ENCODE data around the gene RIOK1.
"Not testable (repeated sequence)": the region's sequence is repeated elsewhere in the genome, so short reads cannot be mapped to it uniquely, and the experiment has no call there.

RIOK1 gene

GRCh38 chr6:7449018-7449417 is 59.4 kb downstream of the RIOK1 start:
- H3K4me3 ChIP-seq (ENCODE audit: low read length) = no peak overlapping the region
- no peak for DNase-seq (ENCODE audit: low read depth)
- TF ChIP-seq CTCF (conservative IDR thresholded peaks at IDR 0.05; ENCODE audit: low read depth, low read length) = no peak

- no peak for TF ChIP-seq CTCF (conservative IDR thresholded peaks at IDR 0.05; ENCODE audit: low read depth, low read length)
- no peak for DNase-seq (ENCODE audit: low read depth)
- H3K4me3 ChIP-seq (ENCODE audit: low read length) = no peak overlapping the region
These were observed 61.7 kb downstream of the RIOK1 start for GRCh38 chr6:7451326-7451725.

GRCh38 chr6:7452898-7453297 is 63.3 kb downstream of the RIOK1 start:
- no peak for DNase-seq (ENCODE audit: low read depth)
- no peak overlapping the region for H3K4me3 ChIP-seq (ENCODE audit: low read length)
- TF ChIP-seq CTCF (conservative IDR thresholded peaks at IDR 0.05; ENCODE audit: low read depth, low read length) = no peak

GRCh38 chr6:7454696-7455358 is 65.2 kb downstream of the RIOK1 start:
- no peak overlapping the region for H3K4me3 ChIP-seq (ENCODE audit: low read length)
- no peak for TF ChIP-seq CTCF (conservative IDR thresholded peaks at IDR 0.05; ENCODE audit: low read depth, low read length)
- DNase-seq (ENCODE audit: low read depth) = no peak

- not testable (repeated sequence) for DNase-seq (ENCODE audit: low read depth); H3K4me3 ChIP-seq (ENCODE audit: low read length)
These were observed 66.7 kb downstream of the RIOK1 start for GRCh38 chr6:7456302-7456701.

- no peak for TF ChIP-seq CTCF (conservative IDR thresholded peaks at IDR 0.05; ENCODE audit: low read depth, low read length)
These were observed 71.8 kb downstream of the RIOK1 start for GRCh38 chr6:7461416-7461815.

GRCh38 chr6:7463785-7464184 is 74.2 kb downstream of the RIOK1 start:
- DNase-seq (ENCODE audit: low read depth) = no peak
- no peak overlapping the region for H3K4me3 ChIP-seq (ENCODE audit: low read length)
- no peak for TF ChIP-seq CTCF (conservative IDR thresholded peaks at IDR 0.05; ENCODE audit: low read depth, low read length)

More at GRCh38 chr6:7461416-7461815, 71.8 kb downstream of the RIOK1 start:
- no peak overlapping the region for H3K4me3 ChIP-seq (ENCODE audit: low read length)
- no peak for DNase-seq (ENCODE audit: low read depth)
